Amniotic stem cell (primary cell): ENCODE measurements around the gene AKAP1.

ENCODE experiments used
- DNase-seq: peaks from one replicate; lab custom pipeline; 2025; lab: John Stamatoyannopoulos, UW

AKAP1 gene

DNA sequence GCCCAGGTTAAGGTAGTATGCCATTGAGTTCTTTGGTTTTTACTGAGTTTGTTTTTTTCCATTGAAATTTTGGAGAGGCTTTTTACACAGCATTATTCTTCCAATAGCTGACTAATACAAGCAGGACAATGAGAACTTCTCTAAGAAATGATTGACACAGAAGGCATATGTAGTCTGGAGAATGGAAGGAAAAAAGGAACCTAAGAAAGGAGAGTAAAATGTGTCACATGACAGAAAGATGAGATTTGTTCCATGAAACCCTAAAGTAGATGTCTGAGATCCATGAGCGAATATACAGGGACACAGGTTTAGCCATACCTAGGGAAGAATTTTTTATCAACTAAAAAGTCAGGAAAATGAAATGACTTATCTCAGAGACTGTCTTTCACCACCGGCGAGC, 80.7 kb downstream of the AKAP1 start:
- DNase-seq = no peak

DNA sequence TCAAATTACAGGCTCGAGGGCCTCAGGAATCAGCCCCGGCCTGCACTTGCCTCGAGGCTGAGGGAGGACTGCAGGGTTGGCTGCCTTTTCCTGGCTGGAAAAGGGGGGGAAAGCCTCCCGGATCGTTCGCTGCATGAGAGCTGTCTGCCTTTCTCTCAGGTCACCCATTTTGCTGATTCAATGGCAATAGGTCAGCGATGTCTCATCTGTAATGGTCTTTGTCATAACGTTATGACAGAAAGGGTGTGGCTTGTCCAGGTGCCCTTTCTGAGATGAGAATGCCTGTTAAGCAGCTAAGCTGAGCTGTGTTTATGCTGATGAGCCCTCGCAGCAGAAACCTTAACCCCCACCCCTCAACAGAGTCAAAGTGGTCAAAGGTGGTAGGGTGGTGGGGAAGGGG, 81.8 kb downstream of the AKAP1 start:
- no peak for DNase-seq

DNA sequence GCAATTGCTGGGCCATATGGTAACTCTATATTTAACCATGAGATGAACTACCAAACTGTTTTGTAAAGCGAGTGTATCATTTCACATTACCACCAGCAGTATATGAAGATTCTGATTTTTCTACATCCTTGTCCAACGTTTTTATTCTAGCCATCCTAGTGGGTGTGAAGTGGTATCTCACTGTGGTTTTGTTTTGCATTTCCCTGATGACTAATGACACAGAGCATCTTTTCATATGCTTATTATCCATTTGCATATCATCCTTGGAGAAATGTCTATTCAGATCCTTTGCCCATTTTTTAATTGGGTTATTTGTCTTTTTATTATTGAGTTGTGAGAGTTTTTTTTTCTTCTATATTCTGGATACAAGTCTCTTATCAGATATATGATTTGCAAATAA, 83.6 kb downstream of the AKAP1 start:
- no peak for DNase-seq

GRCh38 chr17:57170866-57171265, 85.8 kb downstream of the AKAP1 start:
- DNase-seq = no peak
